Subcutaneous abdominal adipose tissue (tissue), 5 donors: ENCODE data around the gene ARID5A.

ENCODE experiments used
- H3K27ac ChIP-seq: one replicate; pipeline ENCODE4 v1.7.0; 2013; ENCODE audit warnings: low read depth, mild to moderate bottlenecking, inconsistent platforms, low read length, moderate library complexity
- H3K27me3 ChIP-seq, 5 donors: one replicate each; pipeline ENCODE4 v1.7.0; 2013; ENCODE audit warnings: low read length in 5 of 5, inconsistent platforms in 1 of 5; ENCODE audit not compliant: control insufficient read depth in 5 of 5, insufficient read depth in 4 of 5
- H3K36me3 ChIP-seq, 5 donors: one replicate each; pipeline ENCODE4 v1.7.0; 2013; ENCODE audit warnings: low read length in 5 of 5; ENCODE audit not compliant: control insufficient read depth in 5 of 5, insufficient read depth in 5 of 5
- H3K4me1 ChIP-seq, 5 donors: one replicate each; pipeline ENCODE4 v1.7.0; 2013; ENCODE audit warnings: low read length in 5 of 5, mild to moderate bottlenecking in 3 of 5, moderate library complexity in 1 of 5; ENCODE audit not compliant: control insufficient read depth in 5 of 5, insufficient read depth in 5 of 5
- H3K4me3 ChIP-seq, 5 donors: one replicate each; pipeline ENCODE4 v1.7.0; 2013; ENCODE audit warnings: low read length in 5 of 5, low read depth in 1 of 5
- H3K9ac ChIP-seq, 5 donors: one replicate each; pipeline ENCODE4 v1.7.0; 2013; ENCODE audit warnings: low read length in 5 of 5, mild to moderate bottlenecking in 4 of 5, moderate library complexity in 3 of 5
- H3K9me3 ChIP-seq, 5 donors: one replicate each; pipeline ENCODE4 v1.7.0; 2013; ENCODE audit warnings: low read length in 5 of 5; ENCODE audit not compliant: control insufficient read depth in 5 of 5
- donor health status: healthy.
- donor health status: healthy.
- donor health status: healthy.
- donor health status: healthy.
- donor health status: healthy.

ARID5A gene

GRCh38 chr2:96574364-96574763 is 37.8 kb downstream of the ARID5A start:
- Histone ChIP-seq H3K9me3 (no peaks in the 10 kb centered on the region), H3K9ac (no peak overlapping the region), H3K4me3 (no peak overlapping the region), H3K27me3 (no peaks in the 10 kb centered on the region), H3K27ac (no peak overlapping the region), H3K4me1 (peaks cover 0 to 4% (median 0%) of the 10 kb centered on the region in 5 donors), H3K36me3 (peaks cover 0 to 4% (median 0%) of the 10 kb centered on the region in 5 donors)

GRCh38 chr2:96575785-96576456 is 39.4 kb downstream of the ARID5A start:
- H3K27me3 ChIP-seq, result no peaks in the 10 kb centered on the region
- no peaks in the 10 kb centered on the region for H3K9me3 ChIP-seq
- no peak overlapping the region for H3K27ac ChIP-seq
- peaks cover 0 to 4% (median 0%) of the 10 kb centered on the region in 5 donors for H3K4me1 ChIP-seq
- H3K36me3 ChIP-seq, result peaks cover 0 to 4% (median 0%) of the 10 kb centered on the region in 5 donors
- no peak overlapping the region for H3K4me3 ChIP-seq
- H3K9ac ChIP-seq, result no peak overlapping the region

GRCh38 chr2:96577501-96577900 is 40.9 kb downstream of the ARID5A start:
- peaks cover 0 to 4% (median 0%) of the 10 kb centered on the region in 5 donors for H3K4me1 ChIP-seq
- no peaks in the 10 kb centered on the region for H3K27me3 ChIP-seq
- H3K36me3 ChIP-seq, result peaks cover 0 to 4% (median 0%) of the 10 kb centered on the region in 5 donors

GRCh38 chr2:96578731-96579130 is 42.2 kb downstream of the ARID5A start:
- H3K9me3 ChIP-seq, result no peaks in the 10 kb centered on the region
- no peak overlapping the region for H3K27ac ChIP-seq
- peaks cover 0 to 4% (median 0%) of the 10 kb centered on the region in 5 donors for H3K36me3 ChIP-seq
- peaks cover 0 to 4% (median 0%) of the 10 kb centered on the region in 5 donors for H3K4me1 ChIP-seq
- no peaks in the 10 kb centered on the region for H3K27me3 ChIP-seq
- H3K9ac ChIP-seq, result no peak overlapping the region
- H3K4me3 ChIP-seq, result no peak overlapping the region

More at GRCh38 chr2:96577501-96577900, 40.9 kb downstream of the ARID5A start:
- no peak overlapping the region for H3K27ac ChIP-seq
- no peak overlapping the region for H3K9ac ChIP-seq
- no peak overlapping the region for H3K4me3 ChIP-seq
- no peaks in the 10 kb centered on the region for H3K9me3 ChIP-seq

- H3K4me3 ChIP-seq, result no peak overlapping the region
- H3K27ac ChIP-seq, result no peak overlapping the region
- no peak overlapping the region for H3K9ac ChIP-seq
- peaks cover 0 to 4% (median 0%) of the 10 kb centered on the region in 5 donors for H3K4me1 ChIP-seq
- peaks cover 0 to 5% (median 5%) of the 10 kb centered on the region in 5 donors for H3K36me3 ChIP-seq
- H3K9me3 ChIP-seq, result no peaks in the 10 kb centered on the region
- H3K27me3 ChIP-seq, result no peaks in the 10 kb centered on the region
Observed at GRCh38 chr2:96579422-96579821, 42.9 kb downstream of the ARID5A start.

- peaks cover 0 to 9% (median 7%) of the 10 kb centered on the region in 5 donors for H3K36me3 ChIP-seq
- no peaks in the 10 kb centered on the region for H3K27me3 ChIP-seq
- H3K27ac ChIP-seq, result no peak overlapping the region
- peaks cover 0 to 4% (median 0%) of the 10 kb centered on the region in 5 donors for H3K4me1 ChIP-seq
- no peaks in the 10 kb centered on the region for H3K9me3 ChIP-seq
- no peak overlapping the region for H3K9ac ChIP-seq
- H3K4me3 ChIP-seq, result no peak overlapping the region
Observed at GRCh38 chr2:96580771-96581170, 44.2 kb downstream of the ARID5A start.

- Histone ChIP-seq H3K4me1 (no peaks in the 10 kb centered on the region), H3K27me3 (no peaks in the 10 kb centered on the region), H3K36me3 (peaks cover 3 to 11% (median 9%) of the 10 kb centered on the region in 5 donors), H3K9me3 (no peaks in the 10 kb centered on the region), H3K4me3 (no peak overlapping the region), H3K9ac (no peak overlapping the region), H3K27ac (no peak overlapping the region)
Observed at GRCh38 chr2:96584017-96584416, 47.5 kb downstream of the ARID5A start.

- Histone ChIP-seq H3K27me3 (no peaks in the 10 kb centered on the region), H3K36me3 (peaks cover 13 to 21% (median 17%) of the 10 kb centered on the region in 5 donors), H3K4me3 (no peak overlapping the region), H3K4me1 (no peaks in the 10 kb centered on the region), H3K9me3 (no peaks in the 10 kb centered on the region), H3K9ac (no peak overlapping the region), H3K27ac (no peak overlapping the region)
Observed at GRCh38 chr2:96587843-96588242, 51.3 kb downstream of the ARID5A start.

- Histone ChIP-seq H3K9me3 (no peaks in the 10 kb centered on the region), H3K27ac (no peak overlapping the region), H3K4me3 (no peak overlapping the region), H3K36me3 (peaks cover 26 to 49% (median 44%) of the 10 kb centered on the region in 5 donors), H3K27me3 (no peaks in the 10 kb centered on the region), H3K4me1 (no peaks in the 10 kb centered on the region), H3K9ac (no peak overlapping the region)
Observed at GRCh38 chr2:96591054-96591453, 54.5 kb downstream of the ARID5A start.

- Histone ChIP-seq H3K4me3 (no peak overlapping the region), H3K9ac (no peak overlapping the region), H3K27ac (no peak overlapping the region), H3K36me3 (peaks cover 26 to 53% (median 49%) of the 10 kb centered on the region in 5 donors), H3K27me3 (no peaks in the 10 kb centered on the region), H3K4me1 (no peaks in the 10 kb centered on the region), H3K9me3 (no peaks in the 10 kb centered on the region)
Observed at GRCh38 chr2:96591494-96591893, 54.9 kb downstream of the ARID5A start.
